Testis (tissue), 3 donors: ENCODE results near the gene STRIP1. TPM values are rescaled to one million over a fixed set of nuclear protein-coding genes. Genes with fewer than 3 reads are reported as not detected.

ENCODE experiments used
- DNase-seq: peaks from one replicate; pipeline ENCODE4 v3.0.0-alpha.2; 2019
- H3K27ac ChIP-seq, 2 donors: fragments of 200-600 bp; sonication (generic); one replicate each; pipeline ENCODE4 v1.5.1; 2019
- H3K27me3 ChIP-seq: fragments of 200-600 bp; sonication (generic); one replicate; pipeline ENCODE4 v1.5.1; 2019
- H3K36me3 ChIP-seq: fragments of 200-600 bp; sonication (generic); one replicate; pipeline ENCODE4 v1.5.1; 2017; ENCODE audit warnings: low read depth; ENCODE audit errors: missing control alignments
- H3K4me1 ChIP-seq: fragments of 200-600 bp; sonication (generic); one replicate; pipeline ENCODE4 v1.5.1; 2019
- H3K4me3 ChIP-seq, 2 donors: fragments of 200-600 bp; sonication (generic); one replicate each; pipeline ENCODE4 v1.5.1; 2017 to 2019
- H3K9me3 ChIP-seq: fragments of 200-600 bp; sonication (generic); one replicate; pipeline ENCODE4 v1.5.1; 2017
- POLR2A ChIP-seq: fragments of 450-650 bp; IDR thresholded peaks from one replicate; pipeline ENCODE4 v1.6.1; 2017; ENCODE audit warnings: antibody characterized with exemption, mild to moderate bottlenecking, moderate library complexity
- WGBS, 2 donors: methylation state at CpG; one replicate each; pipeline ENCODE4 v1.1.5; 2018; 5-methylcytosine and 5-hydroxymethylcytosine counted together
- intact Hi-C: fragments of 100-400 bp; cut with DNase I; formaldehyde crosslinking; loops from one replicate; pipeline ENCODE4 v1.15.1; 2023; ENCODE audit warnings: low total_unique reads
- polyA plus RNA-seq: library from polyadenylated mRNA; stranded (reverse); fragments of 350-450 nt; fragmentation: Illumina TruSeq; extraction: RNeasy Lipid Tissue Mini Kit (QIAGEN cat#74804); gene quantifications from one replicate; pipeline ENCODE4 v1.2.3, GENCODE V29; 2014; ENCODE audit warnings: low read depth, low replicate concordance; ENCODE audit not compliant: insufficient read depth
- total RNA-seq, 2 donors: library from RNA; depleted of rRNA; stranded (reverse); fragments of >200 nt; gene quantifications; one replicate each; pipeline ENCODE4 v1.2.3, GENCODE V29; 2016
- TF ChIP-seq, protein P1 (sequence below), 3 experiments: fragments of 450-650 bp in 2 of 3; fragments of 200-600 bp in 1 of 3; sonication (generic) in 1 of 3; IDR thresholded peaks; one replicate each; pipeline ENCODE4 v1.5.1; 2016 to 2019; ENCODE audit warnings: antibody characterized with exemption in 3 of 3, mild to moderate bottlenecking in 2 of 3, moderate library complexity in 1 of 3

The STRIP1 gene
- total and polyA plus RNA-seq, 3 donors from 2014 or later = 49.9 to 103 (median 85.8) TPM

DNA sequence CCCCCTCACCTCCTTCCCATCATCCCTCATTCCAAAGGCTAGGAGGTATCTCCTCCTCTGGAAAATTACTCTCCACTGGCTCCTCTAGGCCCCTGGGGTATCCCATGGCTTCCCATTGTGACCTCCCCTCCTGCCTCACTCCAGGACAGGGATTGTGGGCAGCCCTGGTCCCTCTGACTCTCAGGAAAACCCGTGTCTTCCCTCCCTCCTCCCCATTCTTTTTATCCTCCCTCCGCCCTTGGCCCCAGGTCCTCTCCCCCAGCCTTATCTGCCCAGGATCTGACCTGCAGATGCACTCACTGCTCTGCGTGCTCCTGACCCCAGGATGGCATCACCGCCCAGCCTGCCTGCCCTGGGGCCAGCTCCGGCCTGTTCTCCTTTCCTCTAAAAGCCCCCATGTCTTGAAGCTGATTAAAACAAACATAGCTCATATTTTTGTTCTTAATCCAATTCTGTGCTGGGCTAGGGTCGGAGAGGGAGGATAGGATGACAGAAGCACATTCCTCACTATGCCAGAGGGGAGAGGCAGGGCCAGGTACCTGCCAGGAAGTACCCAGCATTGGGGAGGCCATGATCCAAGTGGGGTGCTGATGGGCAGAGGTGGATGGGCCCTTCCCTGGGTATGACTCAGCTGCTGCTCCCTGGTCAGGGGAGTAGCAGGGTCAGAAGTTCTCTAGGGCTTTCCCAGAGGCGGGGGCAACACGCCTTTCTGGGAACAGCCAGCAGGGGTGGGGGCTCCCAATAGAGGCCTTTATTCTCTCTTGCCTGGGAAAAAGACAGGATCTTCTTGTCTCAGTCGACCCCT, 64.0 kb downstream of the STRIP1 start:
- TF ChIP-seq, protein P1, sequence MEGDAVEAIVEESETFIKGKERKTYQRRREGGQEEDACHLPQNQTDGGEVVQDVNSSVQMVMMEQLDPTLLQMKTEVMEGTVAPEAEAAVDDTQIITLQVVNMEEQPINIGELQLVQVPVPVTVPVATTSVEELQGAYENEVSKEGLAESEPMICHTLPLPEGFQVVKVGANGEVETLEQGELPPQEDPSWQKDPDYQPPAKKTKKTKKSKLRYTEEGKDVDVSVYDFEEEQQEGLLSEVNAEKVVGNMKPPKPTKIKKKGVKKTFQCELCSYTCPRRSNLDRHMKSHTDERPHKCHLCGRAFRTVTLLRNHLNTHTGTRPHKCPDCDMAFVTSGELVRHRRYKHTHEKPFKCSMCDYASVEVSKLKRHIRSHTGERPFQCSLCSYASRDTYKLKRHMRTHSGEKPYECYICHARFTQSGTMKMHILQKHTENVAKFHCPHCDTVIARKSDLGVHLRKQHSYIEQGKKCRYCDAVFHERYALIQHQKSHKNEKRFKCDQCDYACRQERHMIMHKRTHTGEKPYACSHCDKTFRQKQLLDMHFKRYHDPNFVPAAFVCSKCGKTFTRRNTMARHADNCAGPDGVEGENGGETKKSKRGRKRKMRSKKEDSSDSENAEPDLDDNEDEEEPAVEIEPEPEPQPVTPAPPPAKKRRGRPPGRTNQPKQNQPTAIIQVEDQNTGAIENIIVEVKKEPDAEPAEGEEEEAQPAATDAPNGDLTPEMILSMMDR (IDR thresholded peaks at IDR 0.05) = no peak
- TF ChIP-seq POLR2A = no peak
- Histone ChIP-seq H3K4me3 (no peak overlapping the region), H3K27me3 (no peaks in the 10 kb centered on the region), H3K27ac (no peak overlapping the region), H3K36me3 (no peaks in the 10 kb centered on the region), H3K4me1 (no peaks in the 10 kb centered on the region), H3K9me3 (no peaks in the 10 kb centered on the region)
- 76 to 82% methylated on average over 9 of the region's 9 CpGs for WGBS, 2 donors
- intact Hi-C loops = no loop called here
- no peak for DNase-seq

DNA sequence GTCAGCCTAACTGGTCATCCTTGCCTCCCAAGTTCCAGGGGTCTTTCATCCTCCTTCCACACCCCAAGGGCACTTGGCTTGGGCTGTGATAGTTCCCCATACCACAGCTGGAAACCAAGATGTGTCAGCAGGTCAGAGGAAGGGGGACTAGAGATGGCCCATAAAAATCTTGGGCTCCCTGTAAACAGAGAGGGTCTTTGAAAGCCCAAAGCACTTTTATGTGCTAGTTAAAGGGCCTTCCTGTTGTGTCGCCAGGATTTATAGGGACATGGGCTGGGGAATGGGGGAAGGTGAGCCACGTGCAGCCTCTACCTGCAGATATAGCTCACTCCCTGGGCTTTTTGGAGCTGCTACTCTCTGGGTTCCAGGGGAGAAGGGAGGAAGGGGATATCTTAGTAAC, 65.9 kb downstream of the STRIP1 start:
- H3K4me3 ChIP-seq = no peak overlapping the region
- H3K36me3 ChIP-seq = no peaks in the 10 kb centered on the region
- no peaks in the 10 kb centered on the region for H3K9me3 ChIP-seq
- 80 to 82% methylated on average over 2 of the region's 2 CpGs for WGBS, 2 donors
- TF ChIP-seq, protein P1 (IDR thresholded peaks at IDR 0.05) = no peak
- TF ChIP-seq POLR2A = no peak
- no peak overlapping the region for H3K27ac ChIP-seq
- H3K27me3 ChIP-seq = no peaks in the 10 kb centered on the region
- no peak for DNase-seq
- no peaks in the 10 kb centered on the region for H3K4me1 ChIP-seq
- intact Hi-C loops = no loop called here

DNA sequence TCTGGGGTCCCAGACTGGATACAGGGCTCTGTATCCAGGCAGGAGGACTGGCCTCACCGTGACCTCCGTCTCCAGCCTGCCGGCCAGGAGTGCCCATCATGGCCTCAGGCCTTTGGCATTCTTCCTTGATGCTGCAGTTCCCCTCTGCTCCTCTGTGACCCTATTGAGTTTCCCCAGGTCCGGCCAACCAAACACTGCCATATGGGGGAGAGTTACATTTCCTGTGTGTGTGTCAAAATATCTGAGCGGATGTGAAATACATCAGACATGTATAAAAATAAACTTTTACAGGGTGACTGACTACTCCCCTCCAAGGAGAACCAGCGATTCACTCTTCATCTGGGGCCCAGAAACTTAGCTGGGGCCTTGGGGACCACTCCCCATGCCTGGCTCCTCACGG, 67.7 kb downstream of the STRIP1 start:
- Histone ChIP-seq H3K9me3 (no peaks in the 10 kb centered on the region), H3K4me1 (no peaks in the 10 kb centered on the region), H3K27ac (no peak overlapping the region), H3K36me3 (no peaks in the 10 kb centered on the region), H3K4me3 (no peak overlapping the region), H3K27me3 (no peaks in the 10 kb centered on the region)
- no peak for DNase-seq
- TF ChIP-seq POLR2A = no peak
- TF ChIP-seq, protein P1 (IDR thresholded peaks at IDR 0.05) = no peak
- intact Hi-C loops = no loop called here
- 80 to 81% methylated on average over 6 to 7 of the region's 7 CpGs for WGBS, 2 donors

Other genes starting within 250 kb of the STRIP1 start
- 10 to 100 TPM in 1 of 2 donors, 1 to 10 TPM in 1; 9.8 to 10.9 TPM for gene CSF1, start 123.8 kb upstream of the STRIP1 start, total RNA-seq
- gene CSF1, start 123.8 kb upstream of the STRIP1 start, polyA plus RNA-seq = 14.2 TPM
- 10 to 100 TPM; 48.5 to 59.1 TPM for gene AHCYL1, start 49.9 kb upstream of the STRIP1 start, total RNA-seq
- 64.3 TPM for gene AHCYL1, start 49.9 kb upstream of the STRIP1 start, polyA plus RNA-seq
- gene ALX3, start 36.0 kb downstream of the STRIP1 start, total RNA-seq = under 1 TPM; 0.31 to 0.79 TPM
- gene ALX3, start 36.0 kb downstream of the STRIP1 start, polyA plus RNA-seq = 0.49 TPM
- 10 to 100 TPM; 34.1 to 95.5 TPM for gene UBL4B, start 77.8 kb downstream of the STRIP1 start, total RNA-seq
- 105 TPM for gene UBL4B, start 77.8 kb downstream of the STRIP1 start, polyA plus RNA-seq
- 1 to 10 TPM; 4.5 to 5.3 TPM for gene SLC6A17, start 115.9 kb downstream of the STRIP1 start, total RNA-seq
- gene SLC6A17, start 115.9 kb downstream of the STRIP1 start, polyA plus RNA-seq = 3.6 TPM
- gene KCNC4, start 175.7 kb downstream of the STRIP1 start, total RNA-seq = 10 to 100 TPM; 21.7 to 24.8 TPM
- 9.5 TPM for gene KCNC4, start 175.7 kb downstream of the STRIP1 start, polyA plus RNA-seq